HG03558 (cell line): Measurements from ENCODE around the gene AMHR2.
A peak's percentile ranks its signal among the peaks of the same experiment; 100 is the strongest.
"Not testable (repeated sequence)": the region's sequence is repeated elsewhere in the genome, so short reads cannot be mapped to it uniquely, and the experiment has no call there.

ENCODE experiments used
- ATAC-seq: cut with Tn5 transposase; IDR thresholded peaks from one replicate; pipeline ENCODE4 v1.9.1; 2021; ENCODE audit warnings: moderate number of reproducible peaks; ENCODE audit not compliant: unreplicated experiment; ENCODE audit errors: extremely low read depth

The AMHR2 gene

DNA sequence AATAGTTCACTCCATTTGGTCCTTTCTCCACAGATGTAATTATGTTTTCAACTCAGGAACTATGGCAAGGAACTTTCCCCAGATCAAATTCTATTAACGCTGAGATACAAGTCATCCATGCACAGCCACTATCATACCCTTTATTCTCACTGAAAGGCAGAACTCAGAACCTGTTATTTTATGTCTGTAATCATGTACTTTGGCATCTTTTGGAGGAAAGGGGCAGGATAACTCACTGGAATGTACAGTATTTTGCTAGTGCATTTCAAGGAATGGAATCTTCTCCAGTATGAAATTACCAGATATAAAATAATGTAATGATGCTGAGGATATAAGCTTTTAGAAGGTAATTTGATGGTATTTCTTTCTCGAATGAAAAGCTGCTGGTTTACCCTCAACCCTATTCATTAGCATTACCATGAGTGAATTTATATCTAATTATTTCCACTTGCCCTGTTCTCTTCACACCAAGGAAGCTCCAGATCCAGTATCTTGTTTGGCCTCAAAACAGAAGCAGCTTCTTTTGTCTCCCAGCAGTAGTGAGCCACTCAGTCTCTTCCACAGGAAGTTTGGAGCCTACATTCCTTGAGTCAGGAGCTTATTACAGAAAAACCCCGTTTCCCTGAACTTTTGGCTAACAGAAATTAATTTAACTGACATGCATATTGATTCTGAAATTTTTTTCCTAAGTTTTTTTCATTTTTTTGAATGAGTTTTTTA lies 10.0 kb upstream of the AMHR2 start:
- no peak for ATAC-seq

DNA sequence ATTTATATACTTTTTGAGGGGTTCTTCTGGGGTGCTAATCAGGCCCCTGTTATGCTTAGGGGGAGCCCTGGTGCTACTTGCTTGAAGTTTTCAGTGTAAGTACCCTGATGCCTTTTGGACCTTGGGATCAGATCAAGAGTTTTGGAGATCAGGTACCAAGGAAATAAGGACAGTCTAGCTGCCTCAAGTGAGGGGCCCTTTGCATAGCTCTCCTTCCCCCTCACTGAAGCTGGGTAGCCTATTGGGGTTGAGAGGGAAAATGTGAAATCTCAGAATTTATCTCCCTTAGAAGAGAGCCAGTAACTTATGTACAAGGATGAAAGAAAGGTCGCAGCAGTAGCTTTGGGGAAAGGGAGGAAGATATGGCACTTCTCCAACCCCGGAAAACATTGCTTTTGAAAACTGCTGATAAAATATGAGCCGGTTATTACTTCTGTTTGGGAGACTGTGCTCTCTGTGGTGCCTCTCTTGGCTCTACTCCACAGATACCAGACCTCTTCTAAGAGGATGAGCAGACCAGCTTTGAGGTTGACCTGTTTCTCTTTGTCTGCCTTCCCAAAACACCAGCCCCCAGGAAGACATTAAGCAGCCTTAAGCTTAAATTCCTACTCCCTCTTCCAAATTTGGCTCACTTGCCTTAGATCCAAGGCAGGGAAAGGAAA lies 8.8 kb upstream of the AMHR2 start:
- no peak for ATAC-seq

DNA sequence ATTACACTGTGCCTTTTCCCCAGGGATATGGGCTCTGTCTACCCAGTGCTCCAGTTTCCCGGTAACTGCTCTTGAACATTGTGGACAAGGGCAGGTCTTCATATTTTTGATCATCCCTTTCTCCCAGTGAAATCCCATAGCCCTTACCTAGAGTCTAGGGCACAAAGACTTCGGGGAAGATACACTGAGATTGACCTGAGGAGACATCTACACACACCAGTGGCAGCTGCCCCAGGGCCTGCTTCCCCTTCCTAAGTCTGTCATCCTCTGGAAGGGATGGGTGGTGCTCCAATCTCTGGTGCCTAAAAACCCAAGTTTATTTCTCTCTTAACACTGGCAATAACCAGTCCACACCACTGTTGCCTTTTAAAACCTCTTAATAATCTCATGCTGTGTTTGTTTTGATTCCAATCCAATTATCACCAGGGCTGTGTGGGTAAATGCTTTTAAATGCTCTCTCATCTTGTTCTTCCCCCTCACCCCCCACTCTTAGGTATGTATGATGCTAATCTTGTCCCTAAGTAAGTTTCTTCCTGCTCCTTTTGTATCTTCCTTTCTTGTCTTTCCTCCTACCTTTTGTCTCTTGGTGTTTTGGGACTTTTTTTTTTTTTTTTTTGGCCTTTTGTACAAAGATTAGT lies 7.8 kb upstream of the AMHR2 start:
- ATAC-seq: not testable (repeated sequence)

DNA sequence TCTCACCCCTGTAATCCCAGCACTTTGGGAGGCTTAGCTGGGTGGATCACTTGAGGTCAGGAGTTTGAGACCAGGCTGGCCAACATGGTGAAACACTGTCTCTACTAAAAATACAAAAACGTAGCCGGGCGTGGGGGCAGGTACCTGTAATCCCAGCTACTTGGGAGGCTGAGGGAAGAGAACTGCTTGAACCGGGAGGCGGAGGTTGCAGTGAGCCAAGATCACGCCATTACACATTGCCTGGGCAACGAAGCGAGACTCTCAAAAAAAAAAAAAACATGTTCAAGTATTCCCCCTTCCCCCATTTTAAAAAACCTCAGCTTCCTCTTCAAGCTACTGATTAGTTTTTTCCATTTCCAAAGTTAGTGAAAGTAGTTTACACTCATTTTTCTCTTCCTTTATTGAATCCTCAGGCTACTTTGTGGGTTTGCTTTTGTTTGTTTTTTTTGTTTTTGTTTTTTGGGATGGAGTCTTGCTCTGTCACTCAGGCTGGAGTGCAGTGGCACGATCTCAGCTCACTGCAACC lies 6.3 kb upstream of the AMHR2 start:
- ATAC-seq: not testable (repeated sequence)

DNA sequence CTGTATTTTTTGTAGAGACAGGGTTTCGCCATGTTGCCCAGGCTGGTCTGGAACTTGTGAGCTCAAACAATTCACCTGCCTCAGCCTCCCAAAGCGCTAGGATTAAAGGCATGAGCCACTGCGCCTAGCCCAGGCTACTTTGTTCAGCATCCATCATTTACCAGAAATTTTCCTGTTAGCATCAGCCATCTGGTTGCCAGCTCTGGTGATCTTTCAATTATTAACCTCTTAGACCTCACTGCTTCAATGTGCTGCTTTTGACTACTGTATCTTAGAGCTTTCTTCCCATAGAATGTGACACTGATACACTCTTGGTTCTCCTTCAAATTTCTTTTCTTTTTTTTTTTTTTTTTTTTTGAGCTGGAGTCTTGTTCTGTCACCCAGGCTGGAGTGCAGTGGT lies 5.4 kb upstream of the AMHR2 start:
- ATAC-seq: no peak

DNA sequence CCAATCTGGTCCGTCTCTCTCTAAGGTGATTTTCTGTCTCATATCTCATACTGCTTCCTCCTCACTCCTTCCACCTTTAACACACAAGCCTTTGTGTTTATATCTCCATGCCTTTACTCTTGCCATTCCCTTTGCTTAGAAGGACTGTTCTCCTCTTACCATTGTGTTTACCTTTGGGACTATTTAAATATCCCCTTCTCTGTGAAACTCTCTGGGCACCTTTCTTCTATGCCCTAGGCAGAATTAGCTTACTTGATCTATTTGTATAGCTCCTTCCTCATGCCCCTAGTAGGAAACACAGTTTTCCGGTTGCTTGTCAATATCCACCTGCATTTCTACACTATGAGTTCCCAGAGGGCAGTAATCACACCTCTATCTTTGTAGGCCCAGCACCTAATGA lies 3.9 kb upstream of the AMHR2 start:
- no peak for ATAC-seq

DNA sequence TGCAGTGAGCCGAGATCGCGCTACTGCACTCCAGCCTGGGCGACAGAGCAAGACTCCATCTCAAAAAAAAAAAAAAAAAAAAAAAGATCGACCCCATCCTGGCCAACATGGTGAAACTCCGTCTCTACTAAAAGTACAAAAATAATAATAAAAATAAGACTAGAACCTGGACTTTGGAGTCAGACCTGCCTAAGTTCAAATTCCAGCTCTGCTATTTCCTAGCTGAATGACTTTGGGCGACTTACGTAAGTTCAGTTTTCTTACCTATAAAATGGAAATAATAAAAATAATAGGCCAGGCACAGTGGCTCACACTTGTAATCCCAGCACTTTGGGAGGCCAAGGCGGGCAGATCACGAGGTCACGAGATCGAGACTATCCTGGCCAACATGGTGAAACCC lies 1.4 kb upstream of the AMHR2 start:
- not testable (repeated sequence) for ATAC-seq

DNA sequence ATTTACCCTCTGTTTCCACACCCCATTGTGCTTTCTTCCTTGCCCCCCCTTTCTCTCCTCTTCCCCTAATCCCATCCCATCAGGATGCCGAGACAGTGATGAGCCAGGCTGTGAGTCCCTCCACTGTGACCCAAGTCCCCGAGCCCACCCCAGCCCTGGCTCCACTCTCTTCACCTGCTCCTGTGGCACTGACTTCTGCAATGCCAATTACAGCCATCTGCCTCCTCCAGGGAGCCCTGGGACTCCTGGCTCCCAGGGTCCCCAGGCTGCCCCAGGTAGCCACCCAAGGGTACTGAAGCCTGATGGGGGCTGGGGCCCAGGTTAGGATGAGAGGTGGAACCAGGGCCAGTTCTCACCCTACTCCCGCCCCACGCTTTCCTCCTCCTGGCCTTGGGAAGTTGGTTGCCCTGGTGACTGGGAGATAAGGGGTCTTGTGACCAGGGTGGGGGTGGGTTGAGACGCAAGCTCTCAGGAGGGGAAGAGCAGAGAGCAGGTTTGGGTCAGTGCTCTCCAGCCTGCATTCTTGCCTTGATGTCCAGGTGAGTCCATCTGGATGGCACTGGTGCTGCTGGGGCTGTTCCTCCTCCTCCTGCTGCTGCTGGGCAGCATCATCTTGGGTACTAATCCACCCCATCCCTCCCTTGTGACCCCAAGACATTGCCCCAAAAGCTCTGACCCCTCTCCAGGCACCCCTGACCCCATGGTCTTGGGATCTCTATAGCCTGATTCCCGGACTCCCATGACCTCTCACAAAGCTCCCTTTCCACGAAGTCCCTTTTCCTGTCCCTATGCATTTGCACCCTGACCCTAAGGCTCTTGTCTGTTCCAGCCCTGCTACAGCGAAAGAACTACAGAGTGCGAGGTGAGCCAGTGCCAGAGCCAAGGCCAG lies 1.2 kb downstream of the AMHR2 start:
- no peak for ATAC-seq

DNA sequence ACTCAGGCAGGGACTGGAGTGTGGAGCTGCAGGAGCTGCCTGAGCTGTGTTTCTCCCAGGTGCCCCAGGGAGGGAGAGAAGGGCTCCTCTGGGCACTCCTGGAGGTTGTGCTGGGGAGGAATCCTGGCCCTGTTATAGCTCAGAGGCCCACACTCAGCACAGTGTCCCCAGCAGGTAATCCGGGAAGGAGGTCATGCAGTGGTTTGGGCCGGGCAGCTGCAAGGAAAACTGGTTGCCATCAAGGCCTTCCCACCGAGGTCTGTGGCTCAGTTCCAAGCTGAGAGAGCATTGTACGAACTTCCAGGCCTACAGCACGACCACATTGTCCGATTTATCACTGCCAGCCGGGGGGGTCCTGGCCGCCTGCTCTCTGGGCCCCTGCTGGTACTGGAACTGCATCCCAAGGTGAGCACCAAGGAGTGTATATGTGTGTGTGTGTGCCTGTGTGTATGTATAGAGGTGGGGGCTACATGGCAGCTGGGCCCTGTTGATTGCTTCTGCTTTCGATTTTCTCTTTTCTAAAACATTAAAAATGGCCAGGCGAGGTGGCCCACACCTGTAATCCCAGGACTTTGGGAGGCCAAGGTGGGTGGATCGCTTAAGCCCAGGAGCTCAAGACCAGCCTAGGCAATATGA lies 2.0 kb downstream of the AMHR2 start:
- ATAC-seq: no peak

DNA sequence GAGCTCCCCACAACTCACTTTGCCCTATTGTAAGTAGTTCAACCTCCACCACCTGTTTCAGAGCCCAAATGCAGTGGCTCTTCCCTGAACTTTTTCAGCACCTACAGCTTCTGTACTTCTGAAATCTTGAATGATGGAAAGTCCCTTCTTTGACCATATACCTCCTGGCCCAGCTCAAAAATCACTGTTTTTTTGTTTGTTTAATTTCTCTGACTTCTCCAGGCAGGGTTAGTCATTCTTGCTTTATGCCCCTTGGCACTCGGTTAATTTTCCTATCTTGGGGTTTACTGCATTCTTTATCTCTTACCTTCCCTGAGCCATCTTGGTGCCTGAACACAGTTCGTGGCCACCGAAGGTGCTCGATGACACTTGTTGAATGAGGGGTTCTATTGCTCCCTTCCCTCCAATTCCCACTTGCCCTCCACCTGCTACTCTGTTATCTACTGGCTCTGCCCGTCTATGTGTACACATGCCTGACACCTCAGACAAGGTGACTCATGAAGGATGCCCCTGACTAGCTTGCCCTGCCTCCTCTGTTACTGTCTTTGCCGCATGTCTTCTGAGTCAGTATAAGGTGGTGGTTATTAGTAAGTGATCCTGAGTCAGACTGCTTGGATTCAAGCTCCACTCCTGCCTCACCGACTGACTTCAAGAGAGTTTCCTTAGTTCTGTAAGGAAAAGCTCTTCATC lies 4.4 kb downstream of the AMHR2 start:
- ATAC-seq: no peak

DNA sequence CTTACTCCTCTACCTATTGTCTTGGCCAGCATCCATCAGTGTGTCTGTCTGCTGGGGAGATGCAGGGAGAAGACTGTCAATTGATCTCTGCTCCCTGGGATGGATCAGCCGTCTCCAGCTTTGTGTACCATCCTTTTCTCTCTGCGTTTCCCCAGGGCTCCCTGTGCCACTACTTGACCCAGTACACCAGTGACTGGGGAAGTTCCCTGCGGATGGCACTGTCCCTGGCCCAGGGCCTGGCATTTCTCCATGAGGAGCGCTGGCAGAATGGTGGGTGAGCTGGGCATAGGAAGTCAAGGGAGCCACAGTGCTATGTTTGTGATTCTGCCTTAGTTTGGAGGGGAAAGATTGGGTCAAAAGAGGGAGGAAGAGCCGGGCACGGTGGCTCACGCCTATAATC lies 5.1 kb downstream of the AMHR2 start:
- ATAC-seq: no peak

DNA sequence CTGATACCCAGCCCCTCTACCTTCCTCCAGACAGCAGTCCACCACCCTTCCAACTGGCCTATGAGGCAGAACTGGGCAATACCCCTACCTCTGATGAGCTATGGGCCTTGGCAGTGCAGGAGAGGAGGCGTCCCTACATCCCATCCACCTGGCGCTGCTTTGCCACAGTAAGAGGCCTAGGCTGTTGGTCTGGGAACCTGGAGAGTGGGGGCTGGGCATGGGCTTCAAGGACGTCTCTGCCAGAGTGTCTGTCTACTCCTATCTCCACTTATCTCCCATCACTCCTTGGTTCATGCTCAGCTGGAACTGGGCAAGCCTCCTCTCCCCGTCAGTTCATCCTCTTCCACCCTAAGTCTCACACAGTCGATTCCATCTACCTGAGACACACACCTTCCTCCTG lies 6.5 kb downstream of the AMHR2 start:
- no peak for ATAC-seq

DNA sequence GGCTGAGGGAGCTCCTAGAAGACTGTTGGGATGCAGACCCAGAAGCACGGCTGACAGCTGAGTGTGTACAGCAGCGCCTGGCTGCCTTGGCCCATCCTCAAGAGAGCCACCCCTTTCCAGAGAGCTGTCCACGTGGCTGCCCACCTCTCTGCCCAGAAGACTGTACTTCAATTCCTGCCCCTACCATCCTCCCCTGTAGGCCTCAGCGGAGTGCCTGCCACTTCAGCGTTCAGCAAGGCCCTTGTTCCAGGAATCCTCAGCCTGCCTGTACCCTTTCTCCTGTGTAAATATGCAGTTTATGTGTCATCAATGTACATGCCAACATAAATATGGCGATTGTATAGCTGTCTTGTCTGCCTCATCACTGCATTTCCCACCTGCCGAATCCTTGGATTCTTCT lies 7.5 kb downstream of the AMHR2 start:
- no peak for ATAC-seq

DNA sequence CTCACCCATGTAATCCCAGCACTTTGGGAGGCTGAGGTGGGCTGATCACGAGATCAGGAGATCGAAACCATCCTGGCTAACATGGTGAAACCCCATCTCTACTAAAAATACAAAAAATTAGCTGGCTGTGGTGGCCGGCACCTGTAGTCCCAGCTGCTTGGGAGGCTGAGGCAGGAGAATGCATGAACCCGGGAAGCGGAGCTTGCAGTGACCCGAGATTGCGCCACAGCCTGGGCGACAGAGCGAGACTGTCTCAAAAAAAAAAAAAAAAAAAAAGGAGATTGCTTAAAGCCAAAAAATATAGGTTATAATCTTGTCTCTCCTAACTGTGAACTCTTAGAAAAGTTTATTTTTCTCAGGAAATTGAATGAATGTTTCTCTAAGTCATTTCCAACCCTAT lies 11.7 kb downstream of the AMHR2 start:
- ATAC-seq: not testable (repeated sequence)

DNA sequence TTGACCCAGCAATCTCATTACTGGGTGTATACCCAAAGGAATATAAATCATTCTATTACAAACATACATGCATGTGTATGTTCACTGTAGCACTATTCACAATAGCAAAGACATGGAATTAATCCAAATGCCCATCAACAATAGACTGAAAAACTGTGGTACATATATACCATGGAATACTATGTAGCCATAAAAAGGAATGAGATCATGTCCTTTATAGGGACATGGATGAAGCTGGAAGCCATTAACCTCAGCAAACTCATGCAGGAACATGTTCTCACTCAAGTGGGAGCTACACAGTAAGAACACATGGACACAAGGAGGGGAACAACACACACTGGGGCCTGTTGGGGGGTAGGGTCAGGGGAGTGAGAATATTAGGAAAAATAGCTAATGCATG lies 15.9 kb downstream of the AMHR2 start:
- not testable (repeated sequence) for ATAC-seq

DNA sequence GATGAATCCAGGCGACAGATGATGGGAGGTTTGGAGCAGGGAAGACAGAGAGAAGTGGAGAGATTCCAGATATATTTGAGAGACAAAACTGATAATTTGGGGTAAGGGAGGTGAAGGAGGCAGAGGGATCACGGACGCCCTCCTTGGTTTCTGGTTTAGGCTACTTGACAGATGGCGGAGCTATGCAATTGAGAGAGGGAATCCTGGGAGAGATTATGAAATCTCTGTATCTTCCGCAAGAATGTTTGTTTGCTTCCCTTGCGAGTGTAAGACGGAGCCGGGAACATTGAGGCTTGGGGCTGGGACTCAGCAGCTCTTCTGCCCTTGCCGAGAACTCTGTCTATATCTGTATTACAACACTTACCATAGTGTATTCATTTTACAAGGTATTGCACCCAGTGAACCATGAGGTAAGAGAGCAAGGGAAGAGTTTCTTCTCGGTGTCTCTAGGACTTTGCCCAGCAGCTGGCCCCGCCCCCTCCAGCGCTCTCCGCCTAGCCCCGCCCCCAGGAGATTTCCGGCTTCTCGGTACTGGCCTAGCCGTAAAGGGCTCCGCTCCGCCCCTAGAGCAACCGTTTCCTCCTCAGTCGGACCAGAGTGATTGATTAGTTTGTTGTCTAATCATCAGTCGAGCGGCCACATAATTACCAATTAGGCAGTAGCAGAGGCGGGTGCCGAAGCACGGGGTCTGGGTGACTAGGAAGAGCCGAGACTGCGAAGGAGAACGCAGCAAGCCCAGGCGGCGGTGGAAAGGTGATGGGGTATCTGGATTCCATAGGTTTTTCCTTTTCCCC lies 17.6 kb downstream of the AMHR2 start, which contains the start of gene PRR13:
TSS of gene PRR13 (plus strand) at position 695 of the 794 bp plus-strand sequence. CDS start 981 bp downstream, outside the sequence.
- ATAC-seq: peak; percentile 98

DNA sequence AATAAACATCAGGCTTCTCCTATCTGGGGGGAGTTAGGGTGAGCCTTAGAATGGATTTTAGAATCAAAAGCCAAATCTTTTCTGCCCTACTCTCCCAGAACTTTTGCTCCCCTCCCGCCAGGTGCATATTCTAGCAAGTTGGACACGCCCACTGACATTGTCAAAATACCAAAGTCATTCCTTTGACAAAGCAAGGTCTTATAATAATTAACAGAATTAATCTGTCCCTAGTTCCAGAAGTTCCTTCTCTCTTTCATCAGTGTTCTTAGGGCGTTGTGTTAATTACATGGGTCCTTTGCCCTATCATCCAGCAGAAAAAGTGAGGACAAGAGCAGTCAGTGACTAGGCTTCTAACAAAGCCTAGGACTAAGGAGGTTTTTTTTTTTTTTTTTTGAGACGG lies 20.3 kb downstream of the AMHR2 start:
- ATAC-seq: no peak

DNA sequence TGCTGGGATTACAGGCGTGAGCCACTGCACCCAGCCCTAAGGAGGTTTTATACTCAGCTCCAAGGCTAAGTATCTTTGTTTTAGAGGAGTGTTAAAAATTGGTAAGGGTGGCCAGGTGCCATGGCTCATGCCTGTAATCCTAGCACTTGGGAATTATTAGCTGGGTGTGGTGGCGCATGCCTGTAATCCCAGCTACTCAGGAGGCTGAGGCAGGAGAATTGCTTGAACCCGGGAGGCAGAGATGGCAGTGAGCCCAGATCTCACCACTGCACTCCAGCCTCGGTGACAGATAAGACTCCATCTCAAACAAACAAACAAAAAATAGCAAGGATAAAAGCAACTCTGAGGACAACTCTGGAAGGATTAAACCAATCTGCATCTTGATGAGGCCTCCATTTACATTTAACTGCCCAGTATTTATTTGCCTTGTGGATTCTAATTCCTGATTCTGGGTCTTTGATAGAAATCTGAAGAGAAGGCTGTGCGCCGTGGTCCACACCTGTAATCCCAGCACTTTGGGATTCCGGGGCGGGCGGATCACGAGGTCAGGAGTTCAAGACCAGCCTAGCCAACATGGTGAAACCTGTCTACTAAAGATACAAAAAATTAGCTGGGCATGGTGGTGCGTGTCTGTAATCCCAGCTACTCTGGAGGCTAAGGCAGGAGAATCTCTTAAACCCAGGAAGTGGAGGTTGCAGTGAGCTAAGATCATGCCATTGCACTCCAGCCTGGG lies 21.1 kb downstream of the AMHR2 start:
- not testable (repeated sequence) for ATAC-seq
